CD4-positive, alpha-beta T cell (primary cell): ENCODE measurements around the gene SULF2. TPM values are rescaled to one million over a fixed set of nuclear protein-coding genes. Genes with fewer than 3 reads are reported as not detected.

ENCODE experiments used
- ATAC-seq: fragments of 200-7000 bp; cut with Tn5 transposase; one replicate; pipeline ENCODE4 v1.10.0; 2022; ENCODE audit warnings: mild to moderate bottlenecking; ENCODE audit not compliant: poor library complexity
- CTCF ChIA-PET: fragments of 350-600 bp; sonication (Branson Sonifier 250); formaldehyde crosslinking; loops from one replicate; lab custom pipeline; 2021; ENCODE audit warnings: antibody characterized with exemption, inconsistent platforms; lab: Charles Lee
- POLR2A ChIA-PET: fragments of 350-600 bp; sonication (Branson Sonifier 250); formaldehyde crosslinking; loops from one replicate; lab custom pipeline; 2021; ENCODE audit warnings: antibody characterized with exemption, inconsistent platforms; lab: Charles Lee
- DNase-seq, 14 experiments: peaks; one replicate each; pipeline ENCODE4 v3.0.0-alpha.2; 2013 to 2020; ENCODE audit warnings: mixed read lengths in 2 of 14
- H3K27ac ChIP-seq, 2 donors: one replicate each; pipeline versions ENCODE4 v1.5.1 to v1.7.0; 2013; ENCODE audit warnings: low read length in 2 of 2, low read depth in 1 of 2, mild to moderate bottlenecking in 1 of 2
- H3K27me3 ChIP-seq, 2 experiments: 1 replicate in 1 of 2; 2 replicates in 1 of 2; pipeline versions ENCODE4 v1.6.1 to v1.7.0; 2013; ENCODE audit warnings: low read length in 2 of 2, control low read depth in 1 of 2, mild to moderate bottlenecking in 1 of 2, moderate library complexity in 1 of 2; ENCODE audit not compliant: insufficient read depth in 2 of 2, control insufficient read depth in 1 of 2
- H3K36me3 ChIP-seq: one replicate; pipeline ENCODE4 v1.6.1; 2013; ENCODE audit warnings: low read length, control low read depth; ENCODE audit not compliant: insufficient read depth
- H3K4me1 ChIP-seq: one replicate; pipeline ENCODE4 v1.6.1; 2013; ENCODE audit warnings: low read length, control low read depth; ENCODE audit not compliant: insufficient read depth
- H3K4me3 ChIP-seq: one replicate; pipeline ENCODE4 v1.5.1; 2013; ENCODE audit warnings: mild to moderate bottlenecking, low read length, moderate library complexity
- H3K9me3 ChIP-seq, 2 experiments: 1 replicate in 1 of 2; 2 replicates in 1 of 2; pipeline versions ENCODE4 v1.6.1 to v1.7.0; 2013; ENCODE audit warnings: low read length in 2 of 2, mild to moderate bottlenecking in 2 of 2, control low read depth in 1 of 2, moderate library complexity in 1 of 2; ENCODE audit not compliant: control insufficient read depth in 1 of 2, insufficient read depth in 1 of 2
- H3K27ac Mint-ChIP-seq: one replicate; pipeline ENCODE4 v1.8.0; 2020; ENCODE audit warnings: mixed read lengths
- H3K27me3 Mint-ChIP-seq: one replicate; pipeline ENCODE4 v1.8.0; 2021; ENCODE audit warnings: mixed read lengths
- H3K36me3 Mint-ChIP-seq: one replicate; pipeline ENCODE4 v1.8.0; 2021; ENCODE audit warnings: low read depth, mixed read lengths
- H3K4me1 Mint-ChIP-seq: one replicate; pipeline ENCODE4 v1.8.0; 2021; ENCODE audit warnings: low read depth, mixed read lengths
- H3K4me3 Mint-ChIP-seq: one replicate; pipeline ENCODE4 v1.8.0; 2020; ENCODE audit warnings: mild to moderate bottlenecking, mixed read lengths
- H3K9me3 Mint-ChIP-seq: one replicate; pipeline ENCODE4 v1.8.0; 2020; ENCODE audit warnings: mixed read lengths
- intact Hi-C, 2 experiments: fragments of 100-400 bp; cut with DNase I in 1 of 2; cut with micrococcal nuclease in 1 of 2; formaldehyde crosslinking; loops; one replicate each; pipeline versions ENCODE4 v1.15.1 to v1.9.0; 2023 to 2025; cut with DNase I, micrococcal nuclease
- total RNA-seq, 174 experiments: library from RNA in 2 of 174; stranded (reverse) in 2 of 174; gene quantifications; one replicate each; pipeline ENCODE4 v1.2.3 and lab custom pipeline; 2021 to 2026
- TF ChIP-seq, protein P1 (sequence below): fragments of 200-600 bp; IDR thresholded peaks from one replicate; pipeline ENCODE4 v1.8.0; 2022; ENCODE audit warnings: antibody characterized with exemption, mild to moderate bottlenecking

SULF2 gene
- total RNA-seq, 2 experiments from 2014 or later = 1.5 to 2.8 TPM

DNA sequence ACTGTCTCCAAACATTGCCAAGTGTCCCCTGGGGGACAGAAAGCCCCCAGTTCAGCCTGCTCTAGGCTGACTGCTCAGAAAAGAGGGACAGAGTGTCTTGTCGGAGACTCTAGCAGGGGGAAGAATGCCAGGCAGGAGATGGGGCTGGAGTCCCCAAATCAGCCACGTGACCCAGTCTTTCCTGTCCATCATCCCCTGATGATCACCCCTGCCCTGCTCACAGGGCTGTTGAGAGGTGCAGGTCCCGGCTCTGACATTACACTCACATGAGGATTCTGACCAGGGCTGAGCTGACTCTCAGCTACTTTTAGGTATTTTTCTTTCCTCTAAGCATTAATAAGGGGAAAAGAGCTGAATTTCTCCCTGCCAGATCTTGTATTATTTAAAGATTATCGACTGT is 115.8 kb downstream of the SULF2 start:
- DNase-seq = no peak
- Mint-ChIP-seq H3K27me3 (no peaks in the 10 kb centered on the region), H3K9me3 (no peaks in the 10 kb centered on the region), H3K4me3 (no peak overlapping the region), H3K4me1 (no peaks in the 10 kb centered on the region), H3K27ac (no peak overlapping the region), H3K36me3 (no peaks in the 10 kb centered on the region)
- TF ChIP-seq, protein P1, sequence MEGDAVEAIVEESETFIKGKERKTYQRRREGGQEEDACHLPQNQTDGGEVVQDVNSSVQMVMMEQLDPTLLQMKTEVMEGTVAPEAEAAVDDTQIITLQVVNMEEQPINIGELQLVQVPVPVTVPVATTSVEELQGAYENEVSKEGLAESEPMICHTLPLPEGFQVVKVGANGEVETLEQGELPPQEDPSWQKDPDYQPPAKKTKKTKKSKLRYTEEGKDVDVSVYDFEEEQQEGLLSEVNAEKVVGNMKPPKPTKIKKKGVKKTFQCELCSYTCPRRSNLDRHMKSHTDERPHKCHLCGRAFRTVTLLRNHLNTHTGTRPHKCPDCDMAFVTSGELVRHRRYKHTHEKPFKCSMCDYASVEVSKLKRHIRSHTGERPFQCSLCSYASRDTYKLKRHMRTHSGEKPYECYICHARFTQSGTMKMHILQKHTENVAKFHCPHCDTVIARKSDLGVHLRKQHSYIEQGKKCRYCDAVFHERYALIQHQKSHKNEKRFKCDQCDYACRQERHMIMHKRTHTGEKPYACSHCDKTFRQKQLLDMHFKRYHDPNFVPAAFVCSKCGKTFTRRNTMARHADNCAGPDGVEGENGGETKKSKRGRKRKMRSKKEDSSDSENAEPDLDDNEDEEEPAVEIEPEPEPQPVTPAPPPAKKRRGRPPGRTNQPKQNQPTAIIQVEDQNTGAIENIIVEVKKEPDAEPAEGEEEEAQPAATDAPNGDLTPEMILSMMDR = no peak
- intact Hi-C loops = no loop called here
- POLR2A ChIA-PET = no interaction called here
- H3K9me3 ChIP-seq = no peaks in the 10 kb centered on the region
- H3K4me1 ChIP-seq = no peaks in the 10 kb centered on the region
- no peak overlapping the region for H3K27ac ChIP-seq
- no peaks in the 10 kb centered on the region for H3K36me3 ChIP-seq
- CTCF ChIA-PET = no interaction called here
- H3K27me3 ChIP-seq = no peaks in the 10 kb centered on the region
- H3K4me3 ChIP-seq = no peak overlapping the region
- ATAC-seq = no peak

DNA sequence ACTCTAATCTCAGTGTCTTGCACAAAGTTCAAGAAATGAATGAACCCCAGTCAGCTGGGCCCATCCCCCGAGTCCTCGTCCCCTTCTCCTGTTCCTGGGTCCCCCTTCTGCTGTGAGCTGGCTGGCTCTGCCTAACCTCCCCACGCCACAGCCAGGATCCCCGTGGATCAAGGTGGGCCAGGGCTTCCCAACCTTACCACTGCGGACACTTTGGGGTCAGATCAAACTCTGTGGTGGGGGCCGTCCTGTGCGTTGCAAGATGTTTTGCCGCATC is 116.2 kb downstream of the SULF2 start:
- Histone ChIP-seq H3K27ac (no peak overlapping the region), H3K4me1 (peaks cover under 1% of the 10 kb centered on the region), H3K36me3 (no peaks in the 10 kb centered on the region), H3K9me3 (no peaks in the 10 kb centered on the region), H3K4me3 (no peak overlapping the region), H3K27me3 (no peaks in the 10 kb centered on the region)
- no peak overlapping the region for H3K27ac Mint-ChIP-seq
- ATAC-seq = no peak
- H3K27me3 Mint-ChIP-seq = no peaks in the 10 kb centered on the region
- no peak overlapping the region for H3K4me3 Mint-ChIP-seq
- intact Hi-C loops = no loop called here
- H3K4me1 Mint-ChIP-seq = no peaks in the 10 kb centered on the region
- POLR2A ChIA-PET = no interaction called here
- TF ChIP-seq, protein P1 = no peak
- H3K9me3 Mint-ChIP-seq = no peaks in the 10 kb centered on the region
- CTCF ChIA-PET = no interaction called here
- H3K36me3 Mint-ChIP-seq = no peaks in the 10 kb centered on the region
- no peak for DNase-seq

GRCh38 chr20:47668313-47669151 is 116.7 kb downstream of the SULF2 start:
- Histone ChIP-seq H3K27ac (no peak overlapping the region), H3K27me3 (no peaks in the 10 kb centered on the region), H3K9me3 (no peaks in the 10 kb centered on the region), H3K36me3 (no peaks in the 10 kb centered on the region), H3K4me3 (no peak overlapping the region), H3K4me1 (peaks cover 6% of the 10 kb centered on the region)
- Mint-ChIP-seq H3K27me3 (no peaks in the 10 kb centered on the region), H3K4me1 (no peaks in the 10 kb centered on the region), H3K27ac (no peak overlapping the region), H3K36me3 (peaks cover 2% of the 10 kb centered on the region), H3K4me3 (no peak overlapping the region), H3K9me3 (no peaks in the 10 kb centered on the region)
- DNase-seq (no peak), ATAC-seq (no peak)
- TF ChIP-seq, protein P1 = no peak
- CTCF ChIA-PET = no interaction called here
- POLR2A ChIA-PET = no interaction called here
- intact Hi-C loops = no loop called here
